NCI-H748 (cell line): Measurements from ENCODE around the gene TAP1.
"Not testable (repeated sequence)": the region's sequence is repeated elsewhere in the genome, so short reads cannot be mapped to it uniquely, and the experiment has no call there.

ENCODE experiments used
- DNase-seq: peaks from one replicate; lab custom pipeline; 2025; ENCODE audit not compliant: unreplicated experiment; lab: John Stamatoyannopoulos, UW

TAP1 gene, protein sequence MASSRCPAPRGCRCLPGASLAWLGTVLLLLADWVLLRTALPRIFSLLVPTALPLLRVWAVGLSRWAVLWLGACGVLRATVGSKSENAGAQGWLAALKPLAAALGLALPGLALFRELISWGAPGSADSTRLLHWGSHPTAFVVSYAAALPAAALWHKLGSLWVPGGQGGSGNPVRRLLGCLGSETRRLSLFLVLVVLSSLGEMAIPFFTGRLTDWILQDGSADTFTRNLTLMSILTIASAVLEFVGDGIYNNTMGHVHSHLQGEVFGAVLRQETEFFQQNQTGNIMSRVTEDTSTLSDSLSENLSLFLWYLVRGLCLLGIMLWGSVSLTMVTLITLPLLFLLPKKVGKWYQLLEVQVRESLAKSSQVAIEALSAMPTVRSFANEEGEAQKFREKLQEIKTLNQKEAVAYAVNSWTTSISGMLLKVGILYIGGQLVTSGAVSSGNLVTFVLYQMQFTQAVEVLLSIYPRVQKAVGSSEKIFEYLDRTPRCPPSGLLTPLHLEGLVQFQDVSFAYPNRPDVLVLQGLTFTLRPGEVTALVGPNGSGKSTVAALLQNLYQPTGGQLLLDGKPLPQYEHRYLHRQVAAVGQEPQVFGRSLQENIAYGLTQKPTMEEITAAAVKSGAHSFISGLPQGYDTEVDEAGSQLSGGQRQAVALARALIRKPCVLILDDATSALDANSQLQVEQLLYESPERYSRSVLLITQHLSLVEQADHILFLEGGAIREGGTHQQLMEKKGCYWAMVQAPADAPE

DNA sequence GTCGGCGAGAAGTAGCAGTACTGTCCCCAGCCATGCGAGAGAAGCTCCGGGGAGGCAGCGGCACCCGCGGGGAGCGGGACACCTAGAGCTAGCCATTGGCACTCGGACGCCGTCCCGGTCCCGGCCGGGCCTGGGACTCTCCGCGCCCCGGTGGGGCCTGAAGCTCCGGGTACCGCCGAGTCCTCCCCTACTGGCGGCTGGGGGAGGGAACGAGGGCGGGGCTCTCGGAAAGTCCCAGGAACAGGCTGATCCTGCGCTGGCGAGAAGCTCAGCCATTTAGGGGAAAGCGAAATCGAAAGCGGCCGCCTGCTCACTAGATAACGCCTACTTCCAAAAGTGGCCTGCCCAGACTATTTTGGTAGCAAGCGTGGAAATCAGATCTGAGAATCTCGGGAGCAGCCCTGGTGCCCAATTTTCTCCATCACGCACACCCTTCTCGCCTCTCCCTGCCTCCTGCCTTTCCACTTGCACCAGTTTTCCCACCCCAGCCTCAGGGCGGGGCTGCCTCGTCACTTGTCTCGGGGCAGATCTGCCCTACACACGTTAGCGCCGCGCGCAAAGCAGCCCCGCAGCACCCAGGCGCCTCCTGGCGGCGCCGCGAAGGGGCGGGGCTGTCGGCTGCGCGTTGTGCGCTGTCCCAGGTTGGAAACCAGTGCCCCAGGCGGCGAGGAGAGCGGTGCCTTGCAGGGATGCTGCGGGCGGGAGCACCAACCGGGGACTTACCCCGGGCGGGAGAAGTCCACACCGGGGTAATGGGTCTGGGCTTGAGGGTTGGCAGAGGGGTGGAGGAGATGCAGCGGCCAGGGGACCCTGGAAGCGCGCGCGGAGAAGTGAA lies at the start of gene TAP1, which contains the start of gene PSMB9:
TAP1 (minus strand) TSS at position 164 of the 835 bp plus-strand sequence; CDS start at position 96, 68 bp downstream.
PSMB9 (plus strand) TSS at position 652 of the 835 bp plus-strand sequence; CDS start at position 690, 38 bp downstream.
- peak; percentile 93 for DNase-seq

DNA sequence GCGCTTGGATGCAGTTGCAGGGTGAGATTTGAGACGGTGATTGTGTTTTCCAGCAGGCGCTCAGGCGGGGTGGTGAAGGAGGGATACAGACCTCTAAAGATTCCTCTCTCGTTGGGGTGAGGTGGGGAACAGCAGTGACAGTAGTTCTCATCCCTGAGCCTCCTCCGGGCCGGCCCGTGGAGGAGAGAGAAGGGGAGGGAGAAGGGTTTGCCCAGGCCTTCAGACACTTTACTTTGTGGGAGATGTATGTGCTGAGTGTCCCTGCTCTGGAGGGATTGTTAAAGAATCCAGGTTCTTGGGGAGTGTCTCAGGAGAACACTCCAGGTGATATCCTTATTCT lies 41.5 kb upstream of the TAP1 start:
- no peak for DNase-seq

DNA sequence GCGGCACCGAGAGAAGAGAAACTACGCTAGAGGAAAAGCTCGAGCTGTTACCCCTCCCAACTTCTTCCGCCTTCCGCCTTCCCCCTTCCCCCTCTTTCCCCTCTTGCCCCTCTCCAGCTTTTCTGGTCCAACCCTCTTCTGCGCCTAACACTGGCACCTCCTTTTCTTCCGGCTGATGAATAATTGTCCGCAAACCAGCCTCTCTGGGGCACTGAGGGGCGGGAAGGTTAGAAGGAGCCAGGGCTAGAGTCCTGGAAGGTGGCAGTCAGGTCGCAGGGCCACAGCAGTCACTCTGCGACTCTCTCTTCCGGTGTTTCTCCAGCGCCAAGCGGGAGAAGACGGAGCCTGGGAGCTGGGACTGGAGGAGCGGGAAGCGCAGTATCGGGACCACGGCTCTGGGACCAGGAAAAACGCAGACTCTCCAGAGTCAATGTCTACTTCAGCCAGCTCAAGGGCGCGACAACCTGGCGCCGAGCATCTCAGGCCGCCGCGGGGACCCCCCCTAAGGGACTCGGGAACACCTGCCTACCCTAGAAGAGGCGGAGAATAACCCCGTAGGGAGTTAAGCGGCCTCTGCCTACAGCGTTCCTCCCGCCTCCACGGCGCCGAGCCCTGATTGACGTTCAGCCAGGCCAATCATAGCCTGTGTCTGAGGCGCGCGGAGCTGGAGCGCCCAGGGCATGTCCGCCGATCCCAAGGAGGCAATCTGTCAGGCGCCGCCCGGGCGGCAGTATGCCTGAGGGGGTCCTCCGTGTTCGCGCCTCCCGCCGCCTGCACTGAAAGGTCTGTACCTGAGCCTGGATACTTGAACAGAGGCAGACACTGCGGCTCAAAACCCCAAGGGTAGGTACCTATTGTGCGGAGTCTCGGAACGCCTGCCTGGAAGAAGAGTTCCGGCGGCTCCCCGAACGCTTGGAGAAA lies 40.8 kb upstream of the TAP1 start:
- DNase-seq: peak; percentile 97

DNA sequence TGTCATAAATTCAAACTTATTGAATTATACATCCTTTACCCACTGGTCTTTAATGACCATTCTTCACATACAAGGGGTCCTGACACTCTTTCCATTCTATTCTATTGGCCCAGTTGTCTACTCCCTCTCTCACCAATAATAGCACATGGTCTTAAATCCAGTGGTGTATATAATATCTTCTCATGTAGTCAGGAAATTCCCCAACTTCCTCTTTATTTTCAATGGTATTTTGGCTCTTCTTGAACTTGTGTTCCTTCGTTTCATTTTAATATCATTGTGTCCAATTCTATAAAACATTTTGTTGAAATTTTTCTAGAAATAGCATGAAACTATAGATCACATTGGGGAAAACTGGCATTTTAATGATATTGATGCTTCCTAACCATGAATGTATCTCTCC lies 37.3 kb upstream of the TAP1 start:
- no peak for DNase-seq

DNA sequence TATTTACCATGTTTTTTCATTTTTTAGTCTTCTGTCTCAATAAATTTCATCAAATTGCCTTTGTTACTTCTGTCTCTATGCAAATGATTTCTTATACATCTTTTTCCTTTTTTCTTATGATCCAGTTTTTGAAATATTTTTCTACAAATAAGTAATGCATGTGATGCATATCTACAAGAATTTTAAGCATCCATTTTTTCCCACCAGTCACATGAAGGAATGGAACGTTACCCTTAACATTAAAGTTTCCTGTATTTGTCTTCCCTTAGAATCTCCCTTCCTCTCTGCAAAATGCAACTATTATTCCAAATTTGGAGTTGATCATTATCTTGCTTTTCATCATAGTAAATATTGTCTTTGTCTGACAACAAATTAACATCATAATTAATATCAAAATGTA lies 36.0 kb upstream of the TAP1 start:
- no peak for DNase-seq

DNA sequence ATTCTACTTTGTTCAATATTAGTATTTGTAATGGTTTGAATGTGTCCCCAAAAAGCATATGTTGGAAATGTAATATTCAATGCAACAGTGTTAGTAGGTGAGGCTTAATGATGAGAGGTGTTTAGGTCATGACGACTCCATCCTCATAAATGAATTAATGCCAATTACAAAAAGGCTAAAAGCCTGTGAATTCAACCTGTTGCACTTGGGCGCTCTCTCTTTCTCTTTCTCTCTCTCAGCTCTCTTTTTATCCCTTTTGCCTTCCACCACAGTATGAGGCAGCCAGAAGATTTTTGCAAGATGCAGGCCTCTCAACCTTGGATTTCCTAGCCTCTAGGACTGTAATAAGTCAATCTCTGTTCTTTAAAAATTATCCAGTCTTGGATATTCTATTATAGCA lies 35.1 kb upstream of the TAP1 start:
- no peak for DNase-seq

DNA sequence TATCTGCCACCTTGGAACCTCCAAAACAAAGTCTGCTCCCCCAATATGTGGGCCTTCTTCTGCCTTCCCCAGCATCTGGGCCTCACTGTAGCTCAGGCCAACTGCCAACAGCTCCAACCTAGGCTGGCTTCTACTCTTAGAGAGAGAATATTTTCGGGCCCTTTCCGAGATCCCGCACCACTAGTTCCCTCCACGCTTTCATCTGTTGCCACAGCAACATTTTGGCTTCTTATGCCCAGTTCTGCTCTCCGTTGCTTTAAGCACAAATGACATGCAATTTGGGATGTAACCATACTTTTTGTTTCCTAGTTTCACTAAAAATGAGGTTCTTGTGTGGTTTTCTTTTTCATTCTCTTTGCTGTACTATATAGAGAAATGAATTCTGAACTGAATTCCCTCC lies 34.1 kb upstream of the TAP1 start:
- no peak for DNase-seq

DNA sequence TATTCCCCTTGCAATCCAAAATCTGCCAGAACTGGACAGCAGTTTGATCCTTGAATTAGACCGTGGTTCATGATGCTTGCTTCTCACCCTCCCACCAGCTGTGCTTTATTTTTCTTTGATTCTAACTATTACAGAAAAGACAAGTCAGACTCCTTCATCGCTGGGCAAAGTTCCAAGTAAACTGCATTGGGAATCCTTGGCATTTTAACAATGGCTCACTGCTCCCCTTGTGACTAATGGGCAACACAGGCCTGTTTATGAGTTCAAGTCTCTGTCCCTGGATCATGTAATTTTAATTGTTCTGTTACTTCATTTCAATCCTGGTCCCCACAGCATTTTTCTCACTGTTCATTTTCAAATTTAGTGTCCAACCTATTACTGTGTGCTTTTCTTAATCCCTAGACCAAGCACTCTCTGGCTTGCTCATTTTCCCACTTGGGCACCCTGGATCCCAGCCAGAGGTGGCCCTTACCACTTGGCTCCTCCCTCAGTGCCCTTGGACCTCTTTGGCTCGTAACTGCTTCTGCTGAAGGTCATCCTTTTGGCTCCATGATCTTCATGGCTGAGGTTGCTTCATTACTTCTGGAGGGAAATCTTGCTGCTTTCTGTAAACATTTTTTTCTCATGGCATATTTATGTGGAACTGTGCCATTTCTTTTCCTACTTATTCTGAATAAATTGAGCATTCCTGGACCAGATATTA lies 33.3 kb upstream of the TAP1 start:
- no peak for DNase-seq

DNA sequence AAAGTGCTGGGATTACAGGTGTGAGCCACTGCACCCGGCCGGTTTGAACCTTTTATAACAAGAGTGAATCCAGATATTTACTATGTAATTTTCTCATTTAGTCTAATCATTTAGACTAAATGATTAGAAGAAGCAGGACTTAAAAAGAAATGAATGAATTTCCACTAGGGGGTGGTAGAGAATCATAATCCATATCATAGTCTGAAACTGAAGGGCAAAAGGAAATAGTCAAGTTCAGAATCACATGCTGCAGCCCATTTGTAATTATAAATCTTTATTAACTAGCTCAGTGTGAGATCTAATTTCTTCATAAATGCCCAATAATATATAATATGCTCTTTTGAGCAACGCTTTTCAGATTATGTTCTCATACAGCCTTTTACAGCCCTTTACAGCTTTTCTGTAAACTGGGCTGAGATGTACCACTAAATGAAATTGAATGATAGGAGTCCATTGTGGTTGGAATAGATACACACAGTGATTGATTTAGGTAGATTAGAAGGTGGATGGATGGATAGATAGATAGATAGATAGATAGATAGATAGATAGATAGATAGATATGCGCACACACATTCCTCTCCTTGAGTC lies 32.3 kb upstream of the TAP1 start:
- peak; percentile 77 for DNase-seq

DNA sequence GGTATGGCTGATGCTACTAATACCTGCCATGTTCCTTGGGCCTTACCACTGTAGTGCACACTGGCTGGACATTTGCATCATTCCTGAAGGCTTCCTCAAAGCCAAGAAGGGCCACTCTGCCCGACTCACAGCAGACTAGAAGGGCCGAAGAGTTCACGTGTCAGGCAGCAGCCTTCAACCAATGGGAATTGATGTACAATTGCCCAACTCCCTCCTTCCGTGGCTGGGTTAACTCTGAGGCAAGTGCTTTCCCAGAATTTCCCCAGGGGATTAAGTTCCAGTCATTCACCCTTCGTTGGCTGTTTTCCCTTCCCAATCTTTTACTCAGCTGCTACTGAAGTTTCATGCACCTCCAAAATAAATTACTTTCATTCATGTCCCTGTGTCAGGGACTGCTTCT lies 30.3 kb upstream of the TAP1 start:
- DNase-seq: no peak

DNA sequence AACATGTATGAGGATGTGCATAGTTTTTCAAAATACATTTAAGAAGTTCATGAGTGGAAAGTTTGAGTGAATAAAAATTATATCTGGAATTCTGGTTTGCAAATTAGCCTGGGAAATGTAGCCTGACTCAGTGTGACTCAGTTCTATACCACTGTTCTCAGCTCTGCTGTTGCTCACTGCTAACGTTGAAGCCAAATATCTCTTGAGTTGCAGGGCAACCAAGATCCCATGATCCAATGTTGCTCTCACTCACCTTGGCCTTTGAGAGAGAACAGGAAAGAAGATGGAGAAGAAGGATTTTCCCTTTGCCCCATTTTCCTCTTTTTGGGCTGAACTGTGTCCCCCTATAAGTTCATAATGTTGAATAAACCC lies 29.4 kb upstream of the TAP1 start:
- DNase-seq: no peak

DNA sequence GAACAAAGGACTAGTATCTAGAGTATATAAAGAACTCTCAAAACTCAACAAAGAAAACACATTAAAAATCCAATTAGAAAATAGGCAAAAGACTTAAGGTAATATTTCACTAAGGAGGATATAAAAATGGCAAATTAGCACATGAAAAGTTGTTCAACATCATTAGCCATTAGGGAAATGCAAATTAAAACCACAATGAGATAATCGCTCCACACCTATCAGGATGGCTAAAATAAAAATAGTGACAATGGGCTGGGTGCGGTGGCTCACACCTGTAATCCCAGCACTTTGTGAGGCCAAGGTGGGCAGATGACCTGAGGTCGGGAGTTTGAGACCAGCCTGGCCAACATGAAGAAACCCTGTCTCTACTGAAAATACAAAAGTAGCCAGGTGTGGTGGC lies 27.5 kb upstream of the TAP1 start:
- DNase-seq: not testable (repeated sequence)

DNA sequence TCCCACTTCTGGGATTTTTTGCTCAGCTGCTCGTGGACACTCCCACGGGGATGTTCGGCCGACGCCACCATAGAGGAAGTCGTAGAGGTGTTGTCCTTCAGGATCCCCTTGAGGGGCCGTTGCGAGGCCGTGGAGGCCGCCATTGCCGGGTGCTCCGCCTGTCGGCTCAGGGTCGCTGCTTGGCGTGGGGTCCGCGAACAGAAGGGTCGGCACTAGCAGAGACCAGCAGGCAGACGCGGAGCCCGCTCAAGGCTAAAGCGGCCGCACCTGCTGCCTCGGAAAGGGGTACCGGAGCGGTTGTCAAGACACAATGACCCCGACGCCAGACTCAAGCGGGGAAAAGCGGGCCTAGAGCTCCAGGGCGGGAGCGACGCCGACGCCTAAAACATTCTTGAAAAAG lies 26.2 kb upstream of the TAP1 start:
- DNase-seq: no peak

DNA sequence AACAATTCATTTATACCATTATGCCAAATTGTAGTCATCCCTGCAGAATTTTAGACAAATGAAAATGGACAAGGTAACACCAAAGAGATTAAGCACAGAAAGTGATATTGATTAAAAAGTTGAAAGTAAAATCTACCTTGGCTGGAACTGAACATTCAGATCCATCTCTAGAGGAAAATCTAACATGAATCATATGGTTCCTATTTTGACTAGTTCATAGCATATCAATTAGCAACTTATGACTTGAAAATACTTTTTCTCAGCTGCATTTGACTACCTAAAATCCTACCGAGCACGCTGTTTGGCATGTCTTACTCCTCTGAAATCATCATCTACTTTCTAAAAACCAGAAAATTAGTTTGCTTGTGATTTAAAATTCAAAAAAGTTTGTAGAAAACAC lies 23.1 kb upstream of the TAP1 start:
- DNase-seq: no peak

DNA sequence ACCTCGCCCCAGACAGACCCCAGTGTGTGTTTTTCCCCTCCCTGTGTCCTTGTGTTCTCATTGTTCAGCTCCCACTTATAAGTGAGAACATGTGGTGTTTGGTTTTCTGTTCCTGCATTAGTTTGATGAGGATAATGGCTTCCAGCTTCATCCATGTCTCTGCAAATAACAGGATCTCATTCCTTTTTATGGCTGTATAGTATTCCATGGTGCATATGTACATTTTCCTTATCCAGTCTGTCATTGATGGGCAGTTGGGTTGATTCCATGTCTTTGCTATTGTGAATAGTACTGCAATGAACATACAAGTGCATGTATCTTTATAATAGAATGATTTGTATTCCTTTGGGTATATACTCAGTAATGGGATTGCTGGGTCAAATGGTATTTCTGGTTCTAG lies 20.4 kb upstream of the TAP1 start:
- DNase-seq: not testable (repeated sequence)

DNA sequence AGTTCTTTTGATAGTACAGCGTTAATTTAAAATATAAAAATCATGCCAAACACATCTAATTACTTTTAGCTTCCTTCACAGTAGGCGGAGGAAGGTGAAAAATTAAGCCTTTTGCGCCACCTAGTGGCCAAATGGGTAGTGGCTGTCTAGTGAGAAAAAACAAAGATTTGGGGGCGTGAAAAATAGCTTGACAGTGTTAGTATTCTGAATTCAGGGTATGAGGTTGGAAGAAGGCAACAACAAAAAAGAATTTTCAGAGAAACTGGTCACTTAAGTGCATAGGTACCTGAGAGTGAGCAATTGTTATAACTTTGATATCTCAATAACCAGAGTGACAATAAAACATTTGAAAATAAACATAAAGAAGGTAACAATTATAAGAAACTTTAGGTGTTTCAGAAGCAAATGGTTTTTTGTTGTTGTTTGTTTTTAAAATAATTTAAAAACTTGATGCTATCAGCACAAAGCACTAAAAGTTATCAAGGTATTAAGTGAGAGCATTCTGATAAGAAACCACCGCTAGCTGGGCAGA lies 14.8 kb upstream of the TAP1 start:
- DNase-seq: peak; percentile 79

DNA sequence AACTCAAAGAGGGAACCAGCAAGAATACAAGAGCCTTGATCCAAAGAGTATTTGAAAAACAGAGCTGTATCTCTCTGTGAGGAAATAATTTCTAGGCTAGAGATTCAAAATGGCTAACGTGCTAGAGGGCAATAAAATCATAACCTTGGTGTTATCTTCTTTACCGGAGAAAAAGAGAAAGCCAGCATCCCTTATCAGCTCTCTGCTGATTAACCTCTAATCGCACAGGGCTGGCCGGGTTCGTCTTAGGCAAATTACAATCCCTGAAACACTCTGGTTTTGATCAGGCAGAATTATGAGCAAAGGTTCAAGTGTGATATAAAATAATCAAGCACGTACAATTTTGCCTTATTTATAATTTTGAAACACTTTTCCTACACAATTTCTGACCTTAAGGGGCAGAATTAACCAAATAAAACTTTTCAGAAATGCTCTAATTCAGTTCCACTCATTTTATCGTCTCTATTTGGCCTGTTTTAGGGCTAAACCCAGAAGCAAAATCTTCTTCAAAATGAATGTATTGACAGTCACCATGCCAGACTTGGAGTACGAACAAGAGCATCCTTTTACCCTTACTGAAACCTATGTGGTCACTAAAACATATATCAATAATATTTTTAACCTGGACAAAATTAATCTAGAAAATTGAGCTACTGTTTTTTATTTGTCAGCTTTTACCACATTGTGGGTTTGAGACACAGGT lies 14.2 kb upstream of the TAP1 start:
- DNase-seq: no peak

DNA sequence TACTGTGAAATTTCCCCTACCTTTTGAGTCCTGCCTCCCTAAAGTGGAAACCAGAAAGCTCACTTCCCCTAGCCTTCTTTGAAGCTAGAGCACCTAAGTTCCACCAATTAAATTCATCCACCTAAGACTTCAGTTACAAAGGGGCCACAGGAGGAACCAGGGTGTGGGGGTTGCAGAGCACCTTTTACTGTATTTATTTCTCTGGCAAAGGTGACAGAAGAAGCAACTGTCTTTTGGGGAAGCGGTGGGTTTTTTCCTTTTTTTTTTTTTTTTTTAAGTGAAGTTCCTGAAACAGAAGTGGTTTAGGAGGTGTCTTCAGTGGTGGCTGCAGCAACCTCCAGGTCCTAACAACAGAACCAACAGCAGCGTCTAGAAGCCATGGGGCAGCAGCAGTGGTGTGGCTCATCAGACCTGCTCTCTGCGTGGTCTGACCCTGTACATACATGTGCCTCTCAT lies 13.5 kb upstream of the TAP1 start:
- no peak for DNase-seq
